SKM-1 treated with dmso at 0.1 percent for 144 hours (cell line): Measurements from ENCODE around the gene MYEOV.

Experiments used
- DNase-seq: peaks from one replicate; lab custom pipeline; 2025; ENCODE audit not compliant: unreplicated experiment; lab: John Stamatoyannopoulos, UW

The MYEOV gene

DNA sequence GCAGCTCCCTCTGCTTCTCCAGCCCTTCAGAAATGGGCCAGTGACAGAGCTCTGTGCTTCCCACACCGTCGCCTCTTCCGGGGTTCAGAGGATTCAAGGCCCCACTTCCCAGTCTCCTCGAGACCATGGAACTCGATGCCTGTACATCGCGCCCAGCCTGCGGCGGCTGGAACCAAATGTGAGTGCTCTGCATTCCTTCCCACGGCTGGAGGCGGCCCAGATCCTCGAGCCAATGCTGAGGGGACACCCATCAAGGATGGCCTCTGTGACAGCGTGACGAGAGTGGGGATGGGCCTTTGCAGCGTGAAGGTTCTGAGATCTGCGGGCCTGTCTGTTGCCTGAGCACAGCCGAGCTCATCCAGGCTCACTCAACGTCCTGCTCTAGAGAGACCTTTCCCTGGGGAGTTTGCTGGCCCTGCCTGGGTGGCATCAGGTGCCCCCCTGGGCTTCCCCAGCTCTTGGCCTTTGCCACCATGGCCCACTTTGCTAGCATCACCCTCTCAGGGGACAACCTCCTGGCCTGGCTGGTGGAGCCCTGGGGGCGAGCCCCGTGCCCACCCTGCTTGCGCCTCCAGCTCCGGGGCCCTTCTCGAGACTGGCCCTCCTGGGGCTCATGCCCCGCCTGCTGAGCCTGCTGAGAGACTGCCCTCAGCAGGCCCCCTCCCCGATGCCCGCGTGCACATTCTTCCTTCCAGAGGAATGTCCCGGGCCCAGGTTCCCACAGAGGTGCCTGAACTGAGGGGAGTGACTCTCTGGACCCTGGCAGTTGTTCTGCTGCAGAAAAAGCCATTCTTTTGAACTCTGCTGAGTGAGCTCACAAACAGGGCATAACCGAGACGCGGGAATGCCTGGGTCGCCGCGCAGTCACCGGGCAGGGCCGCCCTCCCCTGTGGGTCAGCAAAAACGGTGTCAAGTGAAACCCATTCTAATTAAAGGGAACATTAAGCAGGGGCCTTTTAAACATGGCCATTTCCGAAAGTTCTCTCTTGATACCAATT, 7.3 kb upstream of the MYEOV start:
- DNase-seq = no peak

DNA sequence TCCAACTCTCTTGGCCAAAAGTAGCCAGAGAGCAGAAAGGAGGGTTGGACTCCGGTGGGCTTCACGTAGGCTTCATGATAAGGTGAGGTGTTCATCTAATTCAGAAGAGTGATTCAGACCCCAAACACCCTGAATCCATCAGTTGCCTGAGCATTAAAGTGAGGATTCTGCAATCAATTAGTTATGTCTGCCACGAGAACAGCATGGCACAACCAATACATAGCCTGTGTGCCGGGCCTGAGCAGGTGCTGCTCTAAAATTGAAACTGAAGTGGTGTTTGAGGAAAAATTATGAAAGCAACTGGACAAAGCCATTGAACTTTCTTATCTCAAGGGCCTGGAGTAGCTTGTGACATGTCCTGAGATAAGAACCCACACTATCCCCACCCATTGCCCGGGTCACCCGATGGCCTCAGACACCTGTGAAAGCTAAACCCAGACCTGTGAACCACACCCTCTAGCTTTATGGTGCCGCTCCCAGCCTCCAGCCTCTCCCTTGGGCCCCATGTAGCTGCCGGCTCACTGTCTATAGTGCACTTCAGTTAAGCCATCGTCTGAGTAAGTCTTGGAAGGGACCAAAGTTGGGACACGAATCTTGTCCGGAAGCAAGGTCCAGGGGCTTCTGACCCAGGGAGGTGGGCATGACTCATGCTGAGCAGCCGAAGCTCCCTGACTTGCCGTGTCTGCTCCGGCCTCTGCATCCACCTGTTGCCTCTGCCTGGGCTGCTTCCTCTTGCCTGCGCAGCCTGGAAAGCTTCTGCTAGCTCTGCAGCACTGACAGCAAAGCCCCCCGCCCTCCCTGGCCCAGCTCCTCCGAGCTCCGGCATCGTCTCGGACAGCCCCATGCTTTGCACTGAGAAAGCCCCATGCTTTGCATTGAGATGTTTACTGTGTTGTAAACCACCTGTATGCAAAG, 5.7 kb upstream of the MYEOV start:
- DNase-seq = no peak

DNA sequence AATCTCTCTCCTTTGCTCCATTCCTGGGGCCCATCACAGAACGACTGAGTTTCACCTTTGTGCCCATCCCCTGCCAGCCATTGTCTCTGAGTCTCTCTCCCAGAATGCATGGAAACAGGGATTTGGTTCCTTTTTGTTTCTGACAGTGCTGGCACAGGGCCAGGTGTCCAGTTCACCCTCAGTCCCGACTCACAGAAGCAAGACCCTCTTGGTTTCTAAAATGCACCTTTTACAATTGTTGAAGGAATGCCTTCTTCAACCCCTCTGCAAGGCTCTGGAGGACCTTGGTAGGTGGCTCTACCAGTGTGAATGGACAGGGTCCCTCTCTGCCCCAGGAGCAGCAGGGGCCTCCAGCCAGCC, 5.1 kb upstream of the MYEOV start:
- no peak for DNase-seq

DNA sequence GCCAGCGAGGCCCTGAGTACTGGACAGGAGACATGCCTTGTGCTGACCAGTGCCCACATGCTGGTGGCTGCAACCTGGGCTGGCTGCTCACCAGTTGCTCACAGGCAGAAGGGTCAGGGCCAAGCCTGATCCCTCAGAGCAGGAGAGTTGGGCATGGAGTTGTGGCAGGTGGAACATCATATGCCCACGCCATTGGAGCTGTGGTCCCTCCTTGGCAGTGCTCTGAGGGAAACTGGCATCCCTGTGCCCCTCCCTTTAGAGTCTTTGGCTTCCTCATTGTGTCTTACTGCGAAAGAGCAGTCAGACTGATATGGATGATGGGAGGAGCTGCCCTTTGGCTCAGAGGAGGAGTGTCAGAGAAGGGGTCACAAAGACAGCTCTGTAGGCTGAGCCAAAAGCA, 3.1 kb upstream of the MYEOV start:
- no peak for DNase-seq

DNA sequence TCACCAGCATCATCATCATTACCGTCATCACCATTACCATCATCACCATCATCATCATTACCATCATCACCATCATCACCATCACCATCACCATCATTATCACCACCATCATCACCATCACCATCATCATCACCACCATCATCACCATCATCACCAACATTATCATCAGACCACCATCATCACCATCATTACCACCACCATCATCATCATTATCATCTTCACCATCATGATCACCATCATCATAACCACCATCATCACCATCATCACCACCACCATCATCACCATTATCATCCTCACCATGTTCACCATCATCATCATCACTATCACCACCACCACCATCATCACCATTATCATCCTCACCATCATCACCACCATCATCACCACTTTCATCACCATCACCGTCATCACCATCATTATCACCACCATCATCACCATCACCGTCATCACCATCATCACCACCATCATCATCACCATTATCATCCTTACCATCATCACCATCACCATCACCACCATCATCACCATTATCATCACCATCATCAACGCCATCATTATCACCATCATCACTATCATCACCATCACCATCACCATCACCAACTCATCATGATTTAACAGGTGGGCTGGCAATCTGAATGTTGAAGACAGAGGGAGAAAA, 2.4 kb upstream of the MYEOV start:
- DNase-seq = no peak

DNA sequence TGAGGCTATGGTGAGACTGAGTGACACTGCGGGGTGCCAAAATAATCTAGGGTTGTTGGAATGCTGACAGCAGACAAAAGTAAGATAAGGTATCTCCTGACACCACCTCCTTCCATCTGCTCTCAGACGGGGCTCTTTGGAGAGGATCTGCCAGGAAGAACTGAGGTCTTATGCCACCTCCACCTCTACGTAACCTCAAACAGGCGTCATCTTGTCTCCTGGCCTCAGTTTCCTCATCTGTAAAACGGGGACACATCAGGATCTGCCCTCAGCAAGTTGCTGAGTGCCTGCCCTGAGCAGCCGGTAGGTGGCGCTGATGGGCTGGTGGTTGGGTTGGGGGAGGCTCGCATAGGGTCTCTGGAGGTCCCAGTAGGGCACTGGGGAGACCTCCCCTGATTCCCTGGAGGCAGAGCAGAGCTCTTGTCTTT, 1.7 kb upstream of the MYEOV start:
- no peak for DNase-seq

DNA sequence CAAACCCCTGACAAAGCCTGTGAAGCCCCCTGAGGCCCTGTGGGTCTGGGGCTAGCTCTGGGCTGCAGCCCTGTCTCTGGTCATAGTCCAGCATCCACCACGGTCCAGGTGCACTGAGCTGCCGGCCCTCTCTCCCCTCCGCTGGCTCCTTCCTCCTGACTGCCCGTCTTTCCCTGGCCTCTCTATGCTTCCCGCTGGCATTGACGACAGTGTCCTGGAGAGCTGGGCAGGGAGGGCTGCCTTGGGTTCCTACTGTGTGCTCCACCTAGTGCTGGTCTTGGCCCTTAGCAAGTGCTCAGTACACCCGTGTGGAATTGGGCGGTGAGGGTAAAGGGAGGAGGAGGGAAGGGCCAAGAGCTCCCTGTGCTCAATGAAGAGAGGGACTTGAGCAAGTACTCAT, 868 bp upstream of the MYEOV start:
- DNase-seq = no peak

DNA sequence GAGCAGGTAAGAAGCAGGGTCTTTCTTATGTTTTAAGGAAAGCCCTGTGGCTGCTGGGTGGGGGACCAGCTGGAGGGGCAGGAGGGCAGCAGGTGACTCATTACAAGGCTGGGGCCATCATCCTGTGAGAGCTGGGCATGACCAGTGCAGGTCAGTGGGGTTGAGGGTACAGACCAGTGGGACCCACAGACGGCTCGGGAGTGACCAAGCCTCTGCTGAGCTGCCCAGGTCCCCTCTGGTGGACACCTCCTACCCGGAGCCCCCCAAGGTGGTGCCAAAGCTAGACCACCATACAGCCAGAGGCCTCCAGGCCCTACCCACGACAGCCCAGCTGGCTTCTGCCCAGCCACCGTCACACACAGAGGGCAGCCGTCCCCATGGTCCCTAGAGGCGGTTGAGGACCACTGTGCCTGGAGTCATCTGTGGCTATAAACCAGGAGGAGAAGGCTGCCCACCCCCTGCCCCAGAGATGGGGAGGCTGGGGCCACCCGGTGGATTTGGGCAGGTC, 670 bp downstream of the MYEOV start:
- no peak for DNase-seq

DNA sequence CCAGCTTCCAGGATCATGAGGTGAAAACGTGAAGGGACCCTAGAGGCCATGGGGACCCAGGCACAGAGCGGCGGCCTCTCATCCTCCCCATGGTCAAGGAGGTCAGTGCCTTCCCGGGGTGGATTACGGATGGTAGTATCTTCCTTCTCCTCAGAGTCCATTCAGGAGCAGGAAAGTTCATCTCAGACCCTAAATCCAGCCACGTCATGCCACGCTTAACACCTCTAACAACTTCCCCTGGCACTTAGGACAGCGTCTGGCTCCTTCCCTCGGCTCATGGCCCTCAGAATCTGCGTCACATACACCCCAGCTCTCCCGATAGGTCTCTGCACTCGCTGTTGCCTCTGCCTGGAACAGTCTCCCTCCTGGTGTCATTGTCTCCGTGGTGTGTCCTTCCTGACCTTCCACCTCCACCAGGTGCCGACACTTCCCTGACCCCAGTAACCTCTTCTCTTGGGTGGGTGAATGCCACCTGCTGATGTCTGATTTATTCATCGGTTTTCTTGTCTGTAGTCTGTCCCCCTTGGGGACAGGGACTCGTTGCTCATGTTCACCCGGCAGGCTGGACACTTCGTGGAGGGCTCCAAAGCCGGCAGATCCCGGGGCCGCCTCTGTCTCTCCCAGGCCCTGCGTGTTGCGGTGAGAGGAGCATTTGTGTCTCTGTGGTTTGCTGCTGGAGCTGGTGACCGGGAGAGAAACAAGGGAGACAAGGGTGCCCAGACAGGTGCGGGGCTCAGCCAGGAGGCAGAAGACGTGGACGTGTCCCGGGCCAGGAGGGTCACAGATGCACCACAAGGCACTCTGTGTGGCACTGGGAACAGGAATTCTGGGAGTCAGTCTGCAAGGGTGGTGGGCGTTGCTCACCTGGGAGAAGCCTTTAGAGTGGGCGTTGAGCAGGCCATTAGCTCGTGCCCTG, 1.4 kb downstream of the MYEOV start:
- DNase-seq = no peak

DNA sequence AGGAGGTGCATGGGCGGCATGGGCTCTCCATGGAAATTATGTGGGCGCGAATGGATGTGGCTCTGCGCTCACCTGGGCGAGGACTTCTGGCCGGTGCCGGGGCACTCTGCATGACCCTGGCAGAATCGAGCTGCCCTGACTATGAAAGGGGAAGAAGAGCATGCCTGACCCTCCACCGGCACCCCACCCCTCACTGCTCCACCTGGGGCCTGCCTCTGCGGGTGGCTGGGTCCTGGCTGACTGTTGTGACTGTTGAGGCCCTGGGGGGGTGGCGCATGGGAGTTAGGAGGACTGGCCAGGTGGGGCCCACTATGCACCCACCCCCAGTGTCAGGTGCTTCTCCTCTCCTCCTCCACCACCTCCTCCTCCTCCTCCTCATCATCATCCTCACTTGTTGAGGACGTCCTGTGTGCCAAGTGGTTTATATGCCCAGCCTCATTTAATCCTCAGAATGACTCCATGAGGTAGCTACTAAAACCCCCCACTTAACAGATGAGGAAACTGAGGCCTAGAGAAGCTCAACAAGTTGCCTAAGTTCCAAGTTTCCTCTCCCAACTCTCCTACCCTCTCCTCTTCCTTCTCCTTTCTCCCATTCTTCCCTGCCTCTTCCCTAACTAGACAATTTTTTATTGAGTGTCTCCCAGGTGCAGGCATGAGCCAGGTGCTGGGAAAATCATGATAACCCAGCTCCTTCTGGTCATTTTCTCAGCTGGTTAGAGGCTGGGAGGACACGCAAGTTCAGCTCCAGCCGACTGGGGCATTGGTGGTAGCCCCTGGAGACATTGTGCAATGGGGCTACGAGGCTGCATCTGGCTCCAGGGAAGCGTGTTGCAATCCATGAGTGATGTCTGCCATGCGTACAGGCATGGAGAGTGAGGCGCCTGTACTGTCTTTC, 2.3 kb downstream of the MYEOV start:
- peak; percentile 79 for DNase-seq

DNA sequence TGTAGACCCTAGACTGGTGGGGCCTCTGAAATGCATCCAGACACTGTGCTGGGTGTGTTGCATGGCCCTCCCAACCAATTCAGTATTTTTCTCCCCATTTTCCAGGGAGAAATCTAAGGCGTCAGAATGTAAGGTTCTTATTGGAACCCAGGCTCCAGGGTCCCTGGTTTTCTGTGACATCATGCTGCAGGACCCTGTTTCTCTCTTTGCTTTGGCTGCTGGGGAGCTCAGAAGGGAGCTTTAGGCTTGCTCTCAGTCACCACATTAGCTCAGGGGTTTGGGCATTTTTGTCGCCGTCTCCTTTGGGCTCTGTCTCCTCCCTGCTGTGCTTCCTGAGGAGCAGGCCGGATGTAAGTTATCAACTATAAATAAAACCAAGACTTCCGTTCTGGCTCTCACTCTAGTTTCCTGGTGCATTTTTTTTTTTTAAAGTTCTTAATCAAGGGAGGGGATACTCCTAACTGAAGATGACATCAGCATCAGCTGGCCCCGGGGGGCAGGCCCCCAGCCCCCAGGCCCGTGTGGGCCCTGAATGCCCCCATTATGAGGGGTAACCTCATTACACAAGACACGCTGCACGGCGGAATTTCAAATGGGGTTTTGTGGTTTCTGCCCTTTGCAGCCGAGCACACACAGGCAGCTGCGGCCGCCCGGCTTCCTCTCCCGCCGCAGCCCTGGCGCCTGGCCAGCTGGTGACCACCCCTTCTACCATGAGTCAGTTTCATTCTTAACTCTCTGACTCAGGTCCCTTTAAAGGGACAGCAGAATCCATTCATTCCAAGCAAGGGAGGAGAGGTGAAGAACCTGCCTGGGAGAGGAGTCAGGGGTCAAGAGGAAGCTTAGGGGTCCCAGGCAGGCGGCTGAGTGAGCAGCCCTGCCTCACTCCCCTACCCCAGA, 3.2 kb downstream of the MYEOV start:
- DNase-seq = peak; percentile 93

DNA sequence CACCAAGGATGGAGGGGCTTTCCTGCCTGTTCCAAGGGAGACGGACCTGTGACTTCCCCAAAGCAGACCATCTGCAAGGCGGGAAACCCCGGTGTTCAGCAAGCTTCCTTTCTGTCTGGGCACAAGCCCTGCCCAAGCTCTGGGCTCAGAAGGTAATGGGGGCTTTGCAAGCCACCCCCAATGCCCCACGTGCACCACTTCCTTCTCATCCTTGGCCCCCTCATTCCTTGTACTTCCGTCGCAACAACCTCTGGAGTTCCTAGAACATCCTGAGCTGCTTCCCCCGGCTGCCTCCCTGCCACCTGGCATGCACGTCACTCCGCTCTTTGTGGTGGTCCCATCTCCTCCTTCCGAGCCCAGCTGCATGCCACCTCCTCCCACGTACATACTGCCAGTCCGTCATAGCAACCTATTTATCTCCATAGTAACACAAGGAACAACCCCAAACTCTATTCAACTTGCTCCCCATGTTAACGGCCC, 3.9 kb downstream of the MYEOV start:
- no peak for DNase-seq

DNA sequence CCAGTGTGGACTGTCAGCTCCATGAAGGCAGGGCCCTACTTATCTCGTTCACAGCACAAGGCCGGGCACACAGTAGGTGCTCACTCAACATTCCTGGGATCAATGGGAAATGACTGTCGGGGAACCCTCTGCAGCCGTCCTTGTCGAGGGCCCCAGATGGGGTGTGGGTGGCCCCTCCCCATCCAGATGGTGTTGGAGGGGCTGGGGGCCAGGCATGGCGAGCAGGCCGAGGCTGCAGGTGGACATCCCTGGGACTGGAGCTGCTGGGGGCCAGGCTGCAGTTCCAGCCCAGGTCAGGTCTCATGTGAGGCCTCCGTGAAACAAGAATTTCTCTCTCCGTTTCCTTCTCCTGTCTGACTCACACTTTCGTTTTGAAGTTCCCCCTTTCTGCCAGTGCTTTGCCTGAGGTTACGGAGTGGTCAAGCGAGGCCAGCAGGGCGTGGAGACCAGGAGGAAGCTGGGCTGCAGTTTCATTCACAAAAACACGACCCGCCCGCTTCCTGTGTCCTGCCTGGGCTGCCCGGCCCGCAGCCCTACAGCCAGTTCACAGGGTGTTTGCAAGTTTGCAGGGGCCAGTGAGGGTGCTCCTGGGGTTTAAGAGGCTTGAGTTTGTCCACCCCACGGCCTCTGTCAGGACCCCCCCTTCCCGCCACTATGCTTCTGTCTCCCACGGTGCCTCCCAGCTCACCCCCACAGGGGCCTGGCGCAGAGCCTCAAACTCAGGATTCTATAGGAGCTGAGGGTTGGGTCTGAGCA, 4.5 kb downstream of the MYEOV start:
- DNase-seq = peak; percentile 95

DNA sequence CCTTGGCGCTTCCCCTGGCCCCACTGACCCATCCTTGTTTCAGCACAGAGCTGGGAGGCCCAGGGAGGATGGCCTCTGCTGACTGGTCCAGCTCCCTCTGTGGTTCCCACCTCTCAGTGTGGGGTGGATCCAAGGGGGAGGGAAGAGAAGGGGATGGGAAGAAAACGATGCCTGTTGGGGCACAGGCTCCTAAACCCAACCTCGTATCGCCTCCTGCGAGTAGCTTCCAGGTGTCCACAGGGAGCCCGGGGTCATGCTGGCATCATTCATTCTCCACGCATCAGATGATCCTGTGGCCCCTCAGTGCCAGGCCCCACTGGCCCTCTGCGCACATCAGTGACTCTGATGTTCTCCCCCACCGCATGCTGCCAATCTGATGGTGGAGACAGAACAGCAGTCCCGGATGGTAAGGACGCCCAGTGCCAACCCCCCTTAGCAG, 5.1 kb downstream of the MYEOV start:
- DNase-seq = no peak

DNA sequence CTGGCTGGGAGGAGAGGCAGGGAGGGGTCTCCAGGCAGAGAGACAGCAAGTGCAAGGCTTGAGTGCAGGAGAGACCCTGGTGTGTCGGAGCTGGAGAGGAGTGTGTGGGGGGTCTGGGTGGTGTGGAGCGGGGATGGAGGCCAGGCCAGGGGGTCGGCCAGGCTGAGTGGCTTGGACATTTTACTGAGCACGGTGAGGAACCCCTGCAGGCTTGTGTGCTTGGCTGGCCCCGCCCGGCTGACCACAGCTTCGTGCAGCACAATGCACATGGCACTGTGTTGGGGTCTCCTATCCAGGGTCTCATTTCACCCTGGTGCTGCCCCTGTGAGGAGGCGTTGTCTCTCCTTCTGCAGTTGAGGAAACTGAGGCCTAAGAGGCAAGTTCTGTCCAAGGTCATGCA, 5.6 kb downstream of the MYEOV start:
- DNase-seq = no peak

DNA sequence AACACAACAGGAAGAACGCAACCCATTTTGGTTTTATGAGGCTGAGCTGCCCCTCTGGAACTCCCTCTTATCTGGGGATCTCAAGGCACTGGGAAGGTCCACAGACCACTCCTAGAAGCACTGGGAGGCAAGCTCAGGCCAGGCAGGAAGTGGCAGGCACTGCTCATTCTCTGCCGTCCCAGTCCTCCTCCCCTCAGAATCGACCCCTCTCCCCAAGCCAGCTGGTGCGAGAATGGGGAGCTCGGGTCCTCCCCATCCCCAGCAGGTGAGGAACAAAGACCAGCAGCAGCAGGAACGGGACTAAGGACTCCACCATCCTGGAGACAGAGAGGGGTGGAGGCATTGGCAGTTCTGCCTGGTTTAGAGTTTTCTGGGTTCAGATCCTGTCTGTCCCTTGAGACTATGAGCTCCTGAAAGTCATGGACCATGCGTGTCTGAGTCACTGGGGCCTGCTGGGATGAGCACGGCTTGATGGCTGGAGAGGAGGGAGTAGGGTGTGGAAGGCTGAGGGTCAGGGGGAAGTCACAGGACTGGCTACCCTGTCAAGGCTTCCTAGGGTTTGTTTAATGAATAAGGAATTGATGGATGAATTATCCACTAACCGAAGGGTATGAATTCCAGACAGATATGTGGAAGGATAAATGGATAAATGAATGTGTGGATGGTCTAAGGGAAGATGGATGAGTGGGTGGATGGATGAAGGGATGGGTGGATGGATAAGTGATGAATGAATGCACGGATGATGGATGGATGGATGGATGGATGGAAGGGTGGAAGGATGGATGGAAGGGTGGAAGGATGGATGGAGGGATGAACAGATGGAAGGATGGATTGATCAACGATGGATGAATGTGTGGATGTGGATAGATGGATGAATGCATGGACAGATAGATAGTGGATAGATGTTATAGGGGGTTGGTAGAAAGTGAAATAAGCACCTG, 6.4 kb downstream of the MYEOV start:
- no peak for DNase-seq
